EH (cell line): ENCODE results near the gene DNER.
A peak's percentile ranks its signal among the peaks of the same experiment; 100 is the strongest.
"Not testable (repeated sequence)": the region's sequence is repeated elsewhere in the genome, so short reads cannot be mapped to it uniquely, and the experiment has no call there.

Experiments used
- DNase-seq: peaks from one replicate; pipeline ENCODE4 v3.0.0-alpha.2; 2015; ENCODE audit warnings: low read depth

Gene DNER

GRCh38 chr2:229714080-229714735, at the start of gene DNER:
TSS of gene DNER (minus strand) at chr2:229714555. CDS start at chr2:229714423, 132 bp downstream.
- peak; percentile 23 for DNase-seq

- no peak for DNase-seq
Observed at GRCh38 chr2:229761663-229762062, 47.3 kb upstream of the DNER start.

GRCh38 chr2:229757462-229757861, 43.1 kb upstream of the DNER start:
- peak; percentile 11 for DNase-seq

- no peak for DNase-seq
Observed at GRCh38 chr2:229752970-229753729, 38.8 kb upstream of the DNER start.

- no peak for DNase-seq
Observed at GRCh38 chr2:229749779-229750178, 35.4 kb upstream of the DNER start.

- DNase-seq: no peak
Observed at GRCh38 chr2:229748950-229749349, 34.6 kb upstream of the DNER start.

- not testable (repeated sequence) for DNase-seq
Observed at GRCh38 chr2:229742691-229743090, 28.3 kb upstream of the DNER start.

GRCh38 chr2:229740279-229740678, 25.9 kb upstream of the DNER start:
- no peak for DNase-seq

- no peak for DNase-seq
Observed at GRCh38 chr2:229738024-229738625, 23.8 kb upstream of the DNER start.

GRCh38 chr2:229734410-229734809, 20.1 kb upstream of the DNER start:
- DNase-seq: no peak

- DNase-seq: peak; percentile 32
Observed at GRCh38 chr2:229733611-229734245, 19.4 kb upstream of the DNER start.

- DNase-seq: no peak
Observed at GRCh38 chr2:229732897-229733296, 18.5 kb upstream of the DNER start.

- peak; percentile 75 for DNase-seq
Observed at GRCh38 chr2:229731916-229732315, 17.6 kb upstream of the DNER start.

- no peak for DNase-seq
Observed at GRCh38 chr2:229731363-229731762, 17.0 kb upstream of the DNER start.

- peak; percentile 35 for DNase-seq
Observed at GRCh38 chr2:229728370-229728769, 14.0 kb upstream of the DNER start.

- no peak for DNase-seq
Observed at GRCh38 chr2:229726643-229727042, 12.3 kb upstream of the DNER start.

- peak; percentile 82 for DNase-seq
Observed at GRCh38 chr2:229725716-229726574, 11.6 kb upstream of the DNER start.

GRCh38 chr2:229723192-229723591, 8.8 kb upstream of the DNER start:
- DNase-seq: not testable (repeated sequence)

GRCh38 chr2:229719926-229720647, 5.7 kb upstream of the DNER start:
- no peak for DNase-seq

- DNase-seq: no peak
Observed at GRCh38 chr2:229718057-229718456, 3.7 kb upstream of the DNER start.

GRCh38 chr2:229715895-229716507, 1.6 kb upstream of the DNER start:
- DNase-seq: no peak
